Hematopoietic multipotent progenitor cell treated with erythropoietin and hydrocortisone succinate and interleukin-3 and kit ligand, for 8 days (in vitro differentiated cells): ENCODE measurements around the gene OPHN1.

ENCODE experiments used
- DNase-seq: peaks from one replicate; pipeline ENCODE4 v3.0.0-alpha.2; 2015

The OPHN1 gene

DNA sequence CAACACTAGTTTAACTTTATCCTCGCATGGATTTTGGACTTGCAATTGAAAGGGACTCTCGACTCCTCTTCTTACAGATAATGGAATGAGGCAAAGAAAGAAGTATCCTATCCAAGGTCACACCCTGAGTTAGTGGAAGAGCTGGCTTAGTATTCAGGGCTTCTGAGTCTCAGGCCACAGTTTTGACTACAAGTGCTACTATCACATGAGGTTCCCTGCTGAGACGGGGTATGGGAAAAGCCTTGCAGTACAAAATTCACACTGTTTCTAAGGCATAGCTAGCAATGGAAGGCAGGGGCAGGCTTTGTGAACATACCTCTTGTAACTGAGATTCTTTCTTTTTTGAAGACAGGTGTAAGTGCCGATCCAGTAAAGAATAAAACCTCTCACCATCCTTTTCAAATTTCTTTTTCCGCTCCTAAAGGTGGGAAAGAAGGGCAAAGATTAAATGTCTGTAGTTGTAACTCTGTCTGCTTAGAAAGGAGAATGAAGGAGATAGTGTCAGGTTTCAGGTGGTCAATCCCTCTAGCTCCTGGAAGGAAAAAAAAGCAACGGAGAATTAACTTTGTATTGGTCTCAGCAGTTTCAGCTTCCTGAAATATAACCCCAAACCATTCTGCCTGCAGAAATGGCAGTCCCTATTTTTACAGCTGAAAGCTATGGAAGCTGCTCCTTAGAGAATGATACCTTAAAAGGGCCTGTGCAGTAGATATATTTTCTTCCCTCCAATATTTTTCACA is 199.0 kb downstream of the OPHN1 start:
- DNase-seq, result no peak

DNA sequence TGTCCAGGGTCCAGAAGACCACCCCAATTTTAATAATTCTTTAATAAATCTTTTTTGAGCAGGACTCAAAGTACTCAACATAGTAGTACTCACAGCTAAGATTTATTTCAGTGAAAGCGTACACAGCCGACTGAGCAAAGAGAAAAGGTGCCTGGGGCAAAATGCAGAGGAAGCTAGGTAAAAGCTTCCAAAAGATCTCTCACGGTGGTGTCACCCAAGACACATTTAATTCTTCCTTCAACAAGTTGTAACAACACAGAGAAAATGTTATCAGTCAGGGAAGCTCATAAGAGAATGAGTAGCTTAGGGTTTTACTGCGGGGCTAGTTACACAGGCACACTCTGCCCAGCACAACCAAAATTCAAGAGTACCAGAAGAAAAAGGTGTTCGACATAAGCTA is 201.1 kb downstream of the OPHN1 start:
- no peak for DNase-seq

DNA sequence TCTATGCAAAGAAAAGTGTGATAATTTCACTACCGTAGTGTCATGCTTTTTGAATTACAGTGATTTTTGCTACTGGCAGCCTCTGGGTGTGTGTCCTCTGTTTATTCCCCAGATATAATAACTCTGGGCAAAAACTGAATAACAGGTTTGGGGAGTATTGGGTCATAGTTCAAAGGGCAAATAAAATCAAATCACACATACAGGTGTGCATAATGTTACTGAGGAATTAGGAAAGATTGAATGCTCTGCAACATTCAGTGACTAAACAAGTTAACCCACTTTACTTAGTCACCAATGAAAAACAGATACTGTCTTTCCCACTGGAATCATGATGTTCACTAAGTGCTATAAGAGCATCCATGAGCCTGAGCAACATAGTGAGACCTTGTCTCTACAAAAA is 224.3 kb downstream of the OPHN1 start:
- no peak for DNase-seq

DNA sequence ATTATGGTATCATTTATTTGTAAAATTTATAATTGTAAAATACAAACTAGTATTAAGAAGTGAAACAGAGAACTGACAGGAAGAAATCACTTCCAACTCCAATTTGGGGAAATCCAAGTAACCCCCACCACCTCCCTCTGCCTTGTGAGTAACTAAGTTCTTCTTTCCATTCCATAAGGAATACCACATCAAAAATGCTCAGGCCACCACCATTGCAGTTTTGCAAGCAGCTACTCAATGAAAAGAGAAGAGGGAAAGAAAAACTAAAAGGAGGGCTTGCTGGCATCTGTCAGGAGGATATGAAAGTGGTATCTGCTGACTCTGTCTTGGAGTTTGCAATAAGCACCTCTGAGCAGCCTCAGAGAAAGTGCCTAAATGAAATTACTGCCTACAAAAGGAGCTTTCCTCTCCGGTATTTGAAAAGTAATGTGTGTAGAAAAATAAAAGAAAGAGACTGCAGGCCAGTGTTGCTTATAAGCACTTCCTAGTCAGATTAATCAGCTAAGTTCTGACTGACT is 228.7 kb downstream of the OPHN1 start:
- no peak for DNase-seq

DNA sequence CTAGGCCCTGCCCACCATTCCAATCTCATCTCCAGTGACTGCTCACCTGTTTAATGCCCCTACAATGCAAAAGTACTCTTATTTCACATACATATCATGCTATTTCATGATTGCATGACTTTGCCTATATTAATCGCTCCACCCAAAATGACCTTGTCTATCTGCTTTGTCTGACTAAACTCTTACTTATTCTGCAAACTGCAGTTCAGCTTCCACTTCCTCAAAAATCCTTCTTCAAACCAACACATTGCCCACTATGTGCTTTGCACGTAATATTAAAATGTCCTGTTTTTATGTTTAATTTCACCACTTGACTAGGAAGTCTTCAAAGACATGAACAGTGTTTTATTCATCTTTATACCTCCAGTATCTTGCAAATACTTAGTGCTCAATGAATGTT is 229.6 kb downstream of the OPHN1 start:
- DNase-seq, result no peak

DNA sequence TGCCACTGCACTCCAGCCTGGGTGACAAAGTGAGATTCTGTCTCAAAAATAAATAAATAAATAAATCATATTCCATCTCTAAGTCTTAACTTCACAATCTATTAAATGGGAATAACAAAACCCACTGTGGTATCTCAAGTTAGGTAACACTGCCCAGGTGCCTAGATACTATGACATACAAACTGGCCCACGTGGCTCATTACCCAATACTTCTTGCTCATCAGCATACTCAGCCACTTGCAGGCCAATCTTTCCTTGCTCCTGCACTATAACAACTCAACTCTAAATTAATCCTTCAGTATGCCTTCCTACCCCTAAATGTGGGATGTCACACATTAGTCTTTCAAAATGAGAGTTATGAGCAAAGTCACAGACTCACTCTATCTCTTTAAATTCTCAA is 230.1 kb downstream of the OPHN1 start:
- no peak for DNase-seq

DNA sequence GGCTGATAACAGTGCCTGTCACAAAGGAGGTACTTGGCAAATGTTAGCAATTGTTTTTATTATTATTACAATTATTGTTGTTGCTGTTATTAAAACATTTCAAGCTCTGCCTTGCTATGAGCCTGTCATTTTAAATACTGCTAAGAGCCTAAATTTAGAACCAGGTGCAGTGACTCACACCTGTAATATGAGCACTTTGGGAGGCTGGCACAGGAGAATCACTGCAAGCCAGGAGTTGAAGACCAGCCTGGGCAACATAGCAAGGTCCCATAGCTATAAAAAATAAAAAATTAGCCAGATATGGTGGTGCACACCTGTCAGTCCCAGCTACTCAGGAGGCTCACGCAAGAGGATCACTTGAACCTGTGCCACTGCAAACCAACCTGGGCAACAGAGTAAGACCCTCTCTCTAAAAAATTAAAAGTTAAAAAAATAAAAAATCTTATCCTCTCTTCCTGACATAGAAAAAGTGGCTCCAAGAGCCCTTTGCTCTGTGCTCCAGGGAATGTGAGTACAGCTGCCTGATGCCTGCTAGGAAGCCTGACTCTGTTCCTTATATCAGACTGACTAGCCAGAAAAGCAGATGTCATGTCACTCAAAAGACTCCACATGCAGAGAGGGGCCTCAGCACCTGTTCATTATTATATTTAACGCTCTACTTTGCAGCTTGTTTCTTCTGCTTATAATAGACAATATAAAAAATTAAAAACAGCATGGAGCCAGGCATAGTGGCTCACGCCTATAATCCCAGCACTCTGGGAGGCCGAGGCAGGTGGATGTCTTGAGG is 234.0 kb downstream of the OPHN1 start:
- no peak for DNase-seq

DNA sequence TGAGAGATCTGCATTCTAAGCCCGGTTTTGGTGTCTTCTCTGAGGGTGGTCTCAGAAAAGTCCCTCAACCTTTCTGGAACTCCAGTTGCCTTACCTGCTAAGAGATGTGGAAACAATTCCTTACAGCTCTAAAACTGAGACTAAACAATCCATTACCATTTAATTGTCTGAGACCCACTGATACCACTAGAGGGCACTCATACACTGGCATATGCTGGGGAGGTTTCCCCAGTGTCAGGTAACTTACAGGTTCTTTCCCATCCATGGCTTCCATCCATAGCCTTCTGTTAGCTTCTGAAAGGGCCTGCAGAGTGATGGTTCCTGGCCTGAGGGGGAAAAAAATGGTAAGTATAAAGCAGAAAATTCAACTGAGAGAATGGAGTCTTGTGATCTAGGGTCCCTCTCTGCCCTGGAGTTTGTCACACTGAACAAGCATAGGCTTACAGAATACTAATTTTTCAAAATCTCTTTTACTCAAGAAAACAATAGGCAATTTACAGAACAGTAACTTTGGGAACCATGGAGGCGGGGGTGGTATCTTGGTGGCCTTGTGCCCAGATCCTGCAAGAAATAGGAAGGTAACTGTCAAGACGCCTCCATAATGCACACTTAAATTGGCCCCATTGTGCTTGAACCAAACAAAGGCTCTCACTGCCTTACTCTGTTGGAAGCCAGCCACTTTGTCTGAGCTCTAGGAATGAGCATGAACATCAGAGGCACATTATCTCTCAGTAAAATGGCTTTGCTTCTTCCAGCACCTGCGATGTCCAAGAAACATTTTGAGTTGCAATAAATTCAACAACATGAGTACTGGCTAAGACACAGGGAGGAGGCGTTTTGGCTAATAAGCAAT is 236.1 kb downstream of the OPHN1 start:
- peak; percentile 55 for DNase-seq

DNA sequence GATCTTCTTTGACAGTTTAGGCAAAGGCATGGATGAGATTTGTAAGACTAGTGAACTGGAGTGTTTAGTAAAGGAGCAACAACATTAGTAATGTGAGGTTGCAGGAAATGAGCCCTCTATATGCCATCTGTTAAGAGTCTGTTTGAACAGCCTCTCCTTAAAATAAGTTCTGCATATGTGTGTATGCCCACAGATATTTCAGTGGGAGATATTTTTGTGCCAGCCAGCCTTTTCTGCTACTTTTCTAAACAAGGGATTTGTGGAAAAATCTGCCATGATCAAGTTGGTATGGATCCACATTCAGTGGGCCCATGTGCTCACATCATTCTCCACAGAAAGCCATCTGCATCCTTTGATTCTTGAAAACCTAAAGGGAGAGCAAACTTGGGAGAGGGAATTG is 237.7 kb downstream of the OPHN1 start:
- DNase-seq, result no peak

DNA sequence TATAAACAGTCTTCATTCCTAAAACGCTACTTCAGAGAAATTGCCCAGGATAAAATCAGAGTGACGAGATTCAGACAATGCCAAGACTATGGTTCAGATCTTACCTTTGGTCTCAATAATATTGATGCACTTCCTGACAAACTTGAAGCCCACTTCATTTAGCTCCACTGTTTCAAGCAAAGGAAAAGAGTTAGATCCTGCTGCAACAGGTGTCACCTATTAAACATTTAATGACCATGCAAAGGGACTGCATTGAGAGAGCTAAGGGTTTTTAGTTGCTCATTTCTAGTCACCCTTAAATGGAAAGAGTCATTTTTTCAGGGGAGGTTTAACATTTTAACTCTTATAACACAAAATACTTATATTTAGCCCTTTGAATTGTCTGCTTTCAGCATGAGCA is 239.5 kb downstream of the OPHN1 start:
- no peak for DNase-seq

DNA sequence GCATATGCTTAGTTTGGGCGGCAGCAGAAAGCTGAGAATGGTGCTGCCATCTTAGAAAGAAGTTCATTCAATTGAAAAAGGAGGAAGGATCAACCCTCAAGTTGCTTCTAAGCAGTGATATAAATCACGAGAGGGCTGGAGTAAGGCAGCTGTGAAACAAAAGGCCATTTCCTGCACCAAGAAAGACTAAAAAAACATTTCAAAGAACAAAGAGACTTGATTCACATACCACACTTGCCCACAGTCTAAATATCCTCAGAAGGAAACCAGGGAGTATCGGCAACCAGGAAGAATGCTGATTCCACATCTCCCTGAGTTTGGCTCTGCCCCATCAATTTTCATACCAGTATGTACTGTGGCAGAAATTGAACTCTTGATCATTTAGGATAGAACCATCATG is 240.1 kb downstream of the OPHN1 start:
- no peak for DNase-seq

DNA sequence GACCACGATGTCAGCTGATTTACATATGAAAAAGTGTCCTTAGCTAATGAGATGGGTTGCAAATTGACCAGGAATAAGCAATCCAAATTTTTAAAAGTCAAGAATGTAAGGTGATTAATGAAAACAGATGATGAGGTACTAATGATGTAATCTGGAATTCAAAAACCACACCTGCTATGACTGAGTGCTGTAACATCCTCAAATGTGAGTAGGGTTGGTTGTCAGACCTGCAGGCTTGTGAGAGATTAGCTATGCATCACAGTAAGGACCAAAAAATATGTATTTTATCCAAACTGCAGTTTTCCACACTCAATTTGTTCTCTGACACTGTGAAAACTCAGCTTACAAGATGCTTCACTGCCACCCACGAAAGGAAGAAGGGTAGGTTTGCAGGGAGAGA is 242.5 kb downstream of the OPHN1 start:
- no peak for DNase-seq

DNA sequence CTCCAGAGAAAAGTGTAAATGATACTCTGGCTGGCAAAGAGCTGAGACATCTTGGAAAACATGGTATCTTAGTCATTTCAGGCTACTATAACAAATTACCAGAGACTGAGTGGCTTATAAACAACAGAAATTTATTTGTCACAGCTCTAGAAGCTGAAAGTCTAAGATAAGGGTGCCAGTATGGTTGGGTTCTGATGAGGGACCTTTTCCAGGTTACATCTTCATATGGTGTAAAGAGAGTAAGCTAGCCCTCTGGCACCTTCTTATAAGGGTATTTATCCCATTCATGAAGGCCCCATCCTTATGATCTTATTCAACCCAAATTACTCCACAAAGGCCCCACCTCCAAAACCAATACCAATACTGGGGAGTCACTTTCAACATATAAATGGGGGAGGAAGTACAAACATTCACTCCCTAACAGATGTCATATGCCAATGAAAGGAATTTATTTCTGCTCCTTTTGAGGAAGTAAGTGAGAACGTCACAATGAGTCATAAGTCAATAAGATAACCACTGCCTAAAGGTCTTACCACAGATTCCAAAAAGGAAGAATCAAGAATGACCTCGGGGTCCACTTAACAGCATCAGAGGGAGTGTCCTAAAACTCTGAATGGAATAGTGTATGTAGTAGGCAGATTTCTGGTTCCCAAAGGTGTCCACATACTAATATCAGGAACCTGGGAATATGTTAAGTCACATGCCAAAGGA is 246.6 kb downstream of the OPHN1 start:
- peak; percentile 10 for DNase-seq

DNA sequence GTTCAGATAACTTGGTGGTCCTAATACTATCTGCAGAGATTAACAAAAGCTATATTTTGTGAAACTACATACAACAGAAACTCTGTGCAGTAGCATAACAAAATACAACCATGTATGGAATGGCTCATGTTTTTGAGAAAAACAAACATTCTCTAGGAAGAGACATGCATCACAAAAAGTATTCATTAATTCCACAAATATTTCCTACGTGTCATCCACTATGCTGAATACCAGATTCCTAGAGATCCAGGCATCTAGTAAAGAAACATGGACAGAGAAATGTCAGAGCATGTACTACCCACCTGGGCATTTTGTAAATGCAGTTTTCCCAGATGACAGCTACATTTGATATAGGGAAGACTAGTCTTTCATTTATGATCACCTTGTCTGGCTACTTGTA is 248.1 kb downstream of the OPHN1 start:
- no peak for DNase-seq

DNA sequence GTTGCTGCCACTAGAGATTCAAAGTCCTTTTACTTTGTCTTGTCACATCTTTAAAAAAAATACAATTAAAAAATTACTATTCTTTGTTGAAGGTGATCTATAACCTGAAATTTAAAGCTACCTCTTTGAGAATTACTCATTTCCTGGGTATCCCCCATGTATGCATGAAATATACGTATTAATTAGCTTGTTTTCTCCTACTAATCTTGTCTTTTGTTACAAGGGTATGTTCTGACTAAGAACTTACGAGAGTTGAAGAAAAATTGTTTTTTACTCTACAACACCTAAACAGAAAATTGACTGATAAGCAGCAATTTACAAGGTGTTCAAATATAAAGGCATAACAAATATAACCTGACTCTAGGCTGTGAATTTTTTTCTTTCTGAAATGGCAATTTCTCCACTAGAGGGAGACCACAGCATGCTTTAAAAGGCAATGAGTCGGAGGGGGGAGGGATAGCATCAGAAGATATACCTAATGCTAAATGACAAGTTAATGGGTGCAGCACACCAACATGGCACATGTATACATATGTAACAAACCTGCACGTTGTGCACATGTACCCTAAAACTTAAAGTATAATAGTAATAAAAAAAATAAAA is 249.6 kb downstream of the OPHN1 start:
- DNase-seq, result peak; percentile 59

DNA sequence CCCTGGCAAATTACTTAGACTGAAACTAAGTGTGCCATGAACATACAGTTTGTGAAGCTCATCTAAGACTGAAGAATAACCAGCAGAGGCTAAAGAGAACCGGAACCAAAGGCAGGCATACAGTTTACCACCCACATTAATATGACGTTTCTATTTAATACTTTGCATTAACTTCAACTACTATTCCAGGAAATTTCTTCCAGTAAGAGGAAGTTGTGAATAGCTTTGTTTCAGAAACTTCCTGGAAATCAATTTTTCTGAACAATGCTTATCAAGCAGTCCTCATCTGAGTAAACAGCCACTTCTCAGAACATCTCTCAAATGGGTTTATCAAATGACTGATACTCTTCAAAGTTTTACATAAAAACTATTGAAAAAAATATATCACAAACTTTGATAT is 252.7 kb downstream of the OPHN1 start:
- DNase-seq, result peak; percentile 68

DNA sequence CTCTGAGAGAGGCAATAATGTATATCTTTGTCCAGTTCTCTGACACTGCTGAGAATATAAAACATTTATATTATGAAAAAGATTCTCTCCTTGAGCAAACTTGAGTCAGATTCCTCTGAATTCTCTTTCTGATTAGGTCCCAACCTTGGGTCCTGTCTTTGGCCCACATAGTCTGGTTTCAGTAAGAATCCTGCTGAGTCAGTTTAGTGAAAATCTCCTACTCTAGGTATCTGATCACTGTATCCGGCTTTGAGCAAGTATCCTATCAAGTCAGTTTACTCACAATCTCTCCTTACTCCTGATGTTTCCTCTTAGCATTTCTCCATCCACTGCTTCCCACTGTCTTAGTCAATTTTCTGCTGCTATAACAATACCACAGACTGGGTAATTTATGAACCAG is 253.9 kb downstream of the OPHN1 start:
- no peak for DNase-seq

DNA sequence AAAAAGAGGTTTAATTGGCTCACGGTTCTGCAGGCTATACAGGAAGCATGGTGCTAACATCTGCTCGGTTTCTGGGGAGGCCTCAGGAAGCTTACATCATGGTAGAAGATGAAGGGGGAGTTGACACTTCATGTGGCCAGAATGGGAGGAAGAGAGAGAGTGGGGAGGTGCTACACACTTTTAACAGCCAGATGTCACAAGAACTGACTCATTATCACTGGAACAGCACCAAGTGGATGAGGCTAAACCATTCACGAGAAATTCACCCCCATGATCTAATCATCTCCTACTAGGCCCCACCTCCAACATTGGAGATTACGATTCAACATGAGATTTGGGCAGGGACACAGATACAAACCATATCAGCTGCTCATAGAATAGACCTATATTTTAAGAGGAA is 255.8 kb downstream of the OPHN1 start:
- DNase-seq, result peak; percentile 36

DNA sequence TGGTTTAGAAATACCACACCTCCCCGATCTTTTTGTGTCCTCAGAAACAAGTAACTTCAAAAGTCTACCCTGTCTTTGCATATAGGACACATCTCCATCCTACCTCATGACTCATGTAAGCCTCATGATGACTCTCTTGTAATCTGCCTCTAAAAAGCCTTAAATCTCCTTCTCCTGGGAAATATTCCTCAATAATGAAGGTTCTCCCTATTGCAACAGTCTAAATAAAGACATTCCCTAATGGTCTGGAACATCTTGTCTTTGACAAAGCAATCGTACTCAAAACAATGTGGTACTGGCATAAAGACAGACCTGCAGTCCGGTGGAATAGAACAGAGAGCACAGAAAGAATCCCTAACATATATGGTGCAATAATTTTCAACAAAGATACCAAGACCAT is 257.7 kb downstream of the OPHN1 start:
- DNase-seq, result no peak

DNA sequence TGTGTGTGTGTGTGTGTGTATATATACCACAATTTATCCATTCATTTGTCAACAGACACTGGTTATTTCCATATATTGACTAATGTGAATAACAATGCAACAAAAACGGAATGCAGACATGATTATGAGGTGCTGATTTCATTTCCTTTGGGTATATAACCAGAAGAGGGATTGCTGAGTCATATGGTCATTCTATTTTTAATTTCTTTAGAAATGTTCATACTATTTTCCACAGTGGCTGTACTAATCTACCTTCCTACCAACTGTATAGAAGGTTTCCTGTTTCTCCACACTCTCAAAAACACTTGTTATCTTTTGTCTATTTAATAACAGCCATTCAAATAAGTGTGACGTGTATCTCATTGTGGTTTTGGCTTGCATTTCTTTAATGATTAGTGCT is 269.9 kb downstream of the OPHN1 start:
- peak; percentile 38 for DNase-seq

DNA sequence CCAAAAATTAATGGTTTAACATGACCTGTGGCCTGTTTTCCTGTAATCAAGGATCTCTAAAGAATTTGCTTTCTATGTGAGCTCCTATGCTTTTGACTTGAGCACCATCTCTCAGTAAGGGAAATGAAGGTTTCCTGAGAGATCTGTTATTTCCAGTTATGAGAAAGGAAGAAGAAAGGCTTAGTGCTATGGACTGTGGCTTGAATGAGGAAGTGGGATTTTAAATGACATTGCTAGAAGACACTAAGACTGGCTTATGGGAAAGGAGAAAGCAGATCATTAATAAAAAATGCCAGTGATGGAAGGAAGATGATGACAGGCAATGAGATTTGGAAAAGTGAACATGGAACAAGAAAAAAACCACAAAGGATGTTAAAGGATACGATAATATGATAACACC is 285.4 kb downstream of the OPHN1 start:
- DNase-seq, result no peak

DNA sequence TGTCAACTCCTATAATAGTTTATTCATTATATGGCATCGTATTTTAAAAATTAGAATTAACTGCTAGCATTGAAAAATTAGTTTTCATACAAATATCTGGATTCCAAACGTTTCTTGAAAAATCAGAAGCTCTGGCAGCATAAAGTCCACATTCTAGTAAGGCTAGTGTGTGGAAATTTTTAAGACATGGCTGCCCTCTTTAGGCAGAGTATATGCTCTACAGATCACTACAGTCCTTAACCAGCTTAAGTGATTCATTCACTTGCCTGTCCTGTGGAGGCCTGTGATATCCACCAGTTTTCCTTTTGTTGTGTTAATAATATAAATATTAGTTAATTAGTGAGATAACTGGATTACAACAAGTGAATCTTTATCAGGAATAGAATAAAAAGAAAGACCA is 287.2 kb downstream of the OPHN1 start:
- peak; percentile 39 for DNase-seq
